GM19324 (cell line): ENCODE data around the gene BDKRB1.

ENCODE experiments used
- ATAC-seq: cut with Tn5 transposase; IDR thresholded peaks from one replicate; pipeline ENCODE4 v1.9.1; 2021; ENCODE audit warnings: mild to moderate bottlenecking, moderate library complexity; ENCODE audit not compliant: unreplicated experiment, low FRiP score

The BDKRB1 gene

GRCh38 chr14:96255501-96256366 is at the start of gene BDKRB1:
Gene BDKRB1 (plus strand): TSS chr14:96256210. CDS start chr14:96263683, 7,473 bp downstream.
- no peak for ATAC-seq

GRCh38 chr14:96206461-96206860 is 49.5 kb upstream of the BDKRB1 start:
- no peak for ATAC-seq

GRCh38 chr14:96207686-96208085 is 48.3 kb upstream of the BDKRB1 start:
- ATAC-seq = no peak

- ATAC-seq = no peak
These were observed 47.3 kb upstream of the BDKRB1 start for GRCh38 chr14:96208739-96209138.

GRCh38 chr14:96212140-96212539 is 43.9 kb upstream of the BDKRB1 start:
- no peak for ATAC-seq

- no peak for ATAC-seq
These were observed 43.1 kb upstream of the BDKRB1 start for GRCh38 chr14:96212896-96213295.

GRCh38 chr14:96213871-96214465 is 42.0 kb upstream of the BDKRB1 start:
- ATAC-seq = no peak

GRCh38 chr14:96214793-96215192 is 41.2 kb upstream of the BDKRB1 start:
- ATAC-seq = no peak

- ATAC-seq = no peak
These were observed 40.4 kb upstream of the BDKRB1 start for GRCh38 chr14:96215452-96216244.

- ATAC-seq = no peak
These were observed 39.4 kb upstream of the BDKRB1 start for GRCh38 chr14:96216627-96217026.

GRCh38 chr14:96217376-96217913 is 38.6 kb upstream of the BDKRB1 start:
- ATAC-seq = no peak

- no peak for ATAC-seq
These were observed 34.8 kb upstream of the BDKRB1 start for GRCh38 chr14:96221109-96221650.

GRCh38 chr14:96221841-96222240 is 34.2 kb upstream of the BDKRB1 start:
- no peak for ATAC-seq

- ATAC-seq = no peak
These were observed 31.4 kb upstream of the BDKRB1 start for GRCh38 chr14:96224480-96225096.

- no peak for ATAC-seq
These were observed 30.8 kb upstream of the BDKRB1 start for GRCh38 chr14:96225213-96225612.

- ATAC-seq = no peak
These were observed 30.3 kb upstream of the BDKRB1 start for GRCh38 chr14:96225745-96226151.

GRCh38 chr14:96227428-96227827 is 28.6 kb upstream of the BDKRB1 start:
- no peak for ATAC-seq

GRCh38 chr14:96229315-96229714 is 26.7 kb upstream of the BDKRB1 start:
- no peak for ATAC-seq

- ATAC-seq = no peak
These were observed 25.0 kb upstream of the BDKRB1 start for GRCh38 chr14:96231056-96231455.

- no peak for ATAC-seq
These were observed 24.4 kb upstream of the BDKRB1 start for GRCh38 chr14:96231526-96232130.
